Fibroblast of peridontal ligament (primary cell): ENCODE measurements around the gene CALM1.
"Not testable (repeated sequence)": the region's sequence is repeated elsewhere in the genome, so short reads cannot be mapped to it uniquely, and the experiment has no call there.

ENCODE experiments used
- DNase-seq: peaks from one replicate; pipeline ENCODE4 v3.0.0-alpha.2; 2010; ENCODE audit errors: extremely low read depth

Gene CALM1

GRCh38 chr14:90383731-90384542 is 12.9 kb upstream of the CALM1 start:
- DNase-seq = peak; percentile 47

GRCh38 chr14:90384543-90384911 is 12.3 kb upstream of the CALM1 start:
- DNase-seq = peak; percentile 43

GRCh38 chr14:90386321-90386720 is 10.5 kb upstream of the CALM1 start:
- DNase-seq = no peak

GRCh38 chr14:90387206-90387760 is 9.5 kb upstream of the CALM1 start:
- DNase-seq = peak; percentile 36

- peak; percentile 81 for DNase-seq
Measured at GRCh38 chr14:90388437-90388836, 8.4 kb upstream of the CALM1 start.

- DNase-seq = no peak
Measured at GRCh38 chr14:90388982-90389381, 7.8 kb upstream of the CALM1 start.

- no peak for DNase-seq
Measured at GRCh38 chr14:90393966-90394365, 2.9 kb upstream of the CALM1 start.

- not testable (repeated sequence) for DNase-seq
Measured at GRCh38 chr14:90394782-90395181, 2.0 kb upstream of the CALM1 start.

GRCh38 chr14:90397425-90398314 is 841 bp downstream of the CALM1 start:
- no peak for DNase-seq

GRCh38 chr14:90398315-90398839 is 1.5 kb downstream of the CALM1 start:
- DNase-seq = no peak

GRCh38 chr14:90398841-90399540 is 2.2 kb downstream of the CALM1 start:
- no peak for DNase-seq

GRCh38 chr14:90399541-90400444 is 3.0 kb downstream of the CALM1 start:
- peak; percentile 92 for DNase-seq

GRCh38 chr14:90400904-90401561 is 4.2 kb downstream of the CALM1 start:
- no peak for DNase-seq

- DNase-seq = no peak
Measured at GRCh38 chr14:90402016-90402415, 5.2 kb downstream of the CALM1 start.

- DNase-seq = no peak
Measured at GRCh38 chr14:90403065-90403464, 6.2 kb downstream of the CALM1 start.

- DNase-seq = no peak
Measured at GRCh38 chr14:90405101-90405500, 8.3 kb downstream of the CALM1 start.

- DNase-seq = no peak
Measured at GRCh38 chr14:90405755-90406154, 8.9 kb downstream of the CALM1 start.

GRCh38 chr14:90406384-90406798 is 9.6 kb downstream of the CALM1 start:
- DNase-seq = no peak

- no peak for DNase-seq
Measured at GRCh38 chr14:90407230-90407629, 10.4 kb downstream of the CALM1 start.

GRCh38 chr14:90408713-90409112 is 11.9 kb downstream of the CALM1 start:
- DNase-seq = no peak
